HepG2 (cell line): ENCODE measurements around the gene OLR1. TPM values are rescaled to one million over a fixed set of nuclear protein-coding genes. Genes with fewer than 3 reads are reported as not detected.

Source experiments
- ATAC-seq: fragments of 200-7000 bp; cut with Tn5 transposase; 3 replicates; pipeline ENCODE4 v1.9.1; 2020; ENCODE audit warnings: mild to moderate bottlenecking, moderate library complexity
- BruUV-seq: library from RNA; stranded (reverse); fragments of 400-500 nt; replicated peaks from 2 replicates; lab custom pipeline; 2021; lab: Mats Ljungman, UMichigan
- CTCF ChIA-PET: fragments of 300-600 bp; formaldehyde crosslinking; extraction: SDS; loops from one replicate; lab custom pipeline; 2021; ENCODE audit warnings: low total read pairs, inconsistent platforms, low intra/inter-chr PET ratio; lab: Yijun Ruan, JAX
- POLR2A ChIA-PET: fragments of 350-600 bp; sonication (Branson Sonifier 250); formaldehyde crosslinking; loops from one replicate; lab custom pipeline; 2020; ENCODE audit warnings: antibody characterized with exemption, inconsistent platforms; lab: Yijun Ruan, JAX
- DNase-seq: peaks from one replicate; pipeline ENCODE4 v3.0.0-alpha.2; 2015; ENCODE audit warnings: low spot score
- FAIRE-seq: peaks from 3 replicates; lab custom pipeline; 2011; peaks lifted over from hg19 to GRCh38; lab: Jason Lieb, UNC
- H2AFZ ChIP-seq: one replicate; pipeline ENCODE4 v1.6.1; 2011; ENCODE audit warnings: low read length, inconsistent platforms
- H3K27ac ChIP-seq: fragments of 300-600 bp; 3 replicates; pipeline ENCODE4 v1.8.0; 2011; ENCODE audit warnings: mixed run types, mild to moderate bottlenecking, mixed read lengths, low read length, inconsistent platforms; ENCODE audit not compliant: insufficient read depth; ENCODE audit errors: extremely low read length
- H3K27me3 ChIP-seq, 2 experiments: fragments of 200-600 bp in 1 of 2; 2 replicates in 1 of 2; 3 replicates in 1 of 2; pipeline versions ENCODE4 v1.6.0 to v1.8.0; 2011; ENCODE audit warnings: low read length in 2 of 2, mild to moderate bottlenecking in 2 of 2, moderate library complexity in 2 of 2, inconsistent platforms in 1 of 2; ENCODE audit not compliant: insufficient read depth in 2 of 2, control insufficient read depth in 1 of 2
- H3K36me3 ChIP-seq, 2 experiments: fragments of 200-600 bp in 1 of 2; replicated peaks in 1 of 2; 2 replicates in 1 of 2; 3 replicates in 1 of 2; pipeline versions ENCODE4 v1.5.1 to v1.8.0; 2011; ENCODE audit warnings: low read length in 2 of 2, inconsistent platforms in 1 of 2; ENCODE audit not compliant: insufficient read depth in 2 of 2, control insufficient read depth in 1 of 2
- H3K4me1 ChIP-seq: 2 replicates; pipeline ENCODE4 v1.5.1; 2012; ENCODE audit warnings: low read length, inconsistent platforms; ENCODE audit not compliant: insufficient read depth
- H3K4me2 ChIP-seq: 2 replicates; pipeline ENCODE4 v1.6.0; 2011; ENCODE audit warnings: low read depth, low read length, inconsistent platforms
- H3K4me3 ChIP-seq, 3 experiments: fragments of 200-600 bp in 1 of 3; sonication (generic), shearing (Covaris generic) in 1 of 3; replicated peaks in 1 of 3; 2 replicates each; pipeline ENCODE4 v1.5.1; 2011 to 2016; ENCODE audit warnings: low read length in 3 of 3, inconsistent platforms in 2 of 3, low read depth in 2 of 3, mild to moderate bottlenecking in 2 of 3, control low read depth in 1 of 3, mixed read lengths in 1 of 3; ENCODE audit not compliant: insufficient read depth in 1 of 3
- H3K79me2 ChIP-seq: one replicate; pipeline ENCODE4 v1.6.1; 2011; ENCODE audit warnings: low read length, inconsistent platforms; ENCODE audit not compliant: insufficient read depth
- H3K9ac ChIP-seq: 2 replicates; pipeline ENCODE4 v1.6.0; 2011; ENCODE audit warnings: mild to moderate bottlenecking, low read depth, low read length, inconsistent platforms; ENCODE audit not compliant: insufficient read depth
- H3K9me3 ChIP-seq: 2 replicates; pipeline ENCODE4 v1.5.1; 2012; ENCODE audit warnings: mild to moderate bottlenecking, low read length
- H4K20me1 ChIP-seq: 2 replicates; pipeline ENCODE4 v1.6.0; 2011; ENCODE audit warnings: inconsistent platforms, mild to moderate bottlenecking, low read length, moderate library complexity; ENCODE audit not compliant: insufficient read depth
- ERF ChIP-seq: IDR thresholded peaks from 2 replicates; pipeline ENCODE4 v1.6.1; 2018; ENCODE audit warnings: missing biosample characterization, missing genetic modification reagents
- FOXO4 ChIP-seq: sonication (generic); formaldehyde crosslinking; conservative IDR thresholded peaks from 2 replicates; pipeline ENCODE4 v1.8.1; 2023; ENCODE audit warnings: missing genetic modification reagents
- HNRNPUL1 ChIP-seq: fragments of 200-400 bp; formaldehyde crosslinking; IDR thresholded peaks from 2 replicates; pipeline ENCODE4 v1.6.1; 2017; ENCODE audit warnings: low read depth, mild to moderate bottlenecking, low read length, moderate library complexity
- IRX3 ChIP-seq: sonication (generic); formaldehyde crosslinking; IDR thresholded peaks from 2 replicates; pipeline ENCODE4 v1.8.1; 2023; ENCODE audit warnings: mild to moderate bottlenecking, low read depth, missing genetic modification reagents, borderline replicate concordance
- SALL2 ChIP-seq: sonication (generic); formaldehyde crosslinking; IDR thresholded peaks from 2 replicates; pipeline ENCODE4 v1.8.1; 2023; ENCODE audit warnings: mild to moderate bottlenecking, missing genetic modification reagents, inconsistent platforms
- SMARCC2 ChIP-seq: fragments of 450-650 bp; IDR thresholded peaks from 2 replicates; pipeline ENCODE4 v1.6.1; 2017; ENCODE audit warnings: antibody characterized with exemption, mild to moderate bottlenecking
- SP1 ChIP-seq, 2 experiments: fragments of 450-650 bp in 1 of 2; sonication (generic) in 1 of 2; formaldehyde crosslinking in 1 of 2; IDR thresholded peaks; 2 replicates each; pipeline versions ENCODE4 v1.4.0 to v1.6.1; 2016 to 2020; ENCODE audit warnings: missing genetic modification reagents in 1 of 2
- SPEN ChIP-seq: sonication (generic); formaldehyde crosslinking; IDR thresholded peaks from 2 replicates; pipeline ENCODE4 v1.5.1; 2020; ENCODE audit warnings: low read depth, mild to moderate bottlenecking, missing genetic modification reagents
- TCF12 ChIP-seq, 2 experiments: fragments of 450-650 bp in 1 of 2; sonication (generic) in 1 of 2; formaldehyde crosslinking in 1 of 2; IDR thresholded peaks; 2 replicates each; pipeline versions ENCODE4 v1.6.1 to v1.8.0; 2017 to 2022; ENCODE audit warnings: antibody characterized with exemption in 1 of 2, mild to moderate bottlenecking in 1 of 2, missing genetic modification reagents in 1 of 2, moderate library complexity in 1 of 2
- TEAD3 ChIP-seq: optimal IDR thresholded peaks from 2 replicates; pipeline ENCODE3; 2016; ENCODE audit warnings: borderline replicate concordance
- YEATS4 ChIP-seq: sonication (generic); formaldehyde crosslinking; IDR thresholded peaks from 2 replicates; pipeline ENCODE4 v1.4.0; 2020; ENCODE audit warnings: missing genetic modification reagents, borderline replicate concordance
- ZNF10 ChIP-seq: sonication (generic); formaldehyde crosslinking; IDR thresholded peaks from 2 replicates; pipeline ENCODE4 v1.4.0; 2020; ENCODE audit warnings: mild to moderate bottlenecking, low read depth, missing genetic modification reagents, borderline replicate concordance
- ZNF18 ChIP-seq: sonication (generic); formaldehyde crosslinking; IDR thresholded peaks from 2 replicates; pipeline ENCODE4 v1.8.0; 2022; ENCODE audit warnings: mild to moderate bottlenecking, missing genetic modification reagents; ENCODE audit not compliant: insufficient replicate concordance
- ZNF331 ChIP-seq: sonication (generic); formaldehyde crosslinking; IDR thresholded peaks from 2 replicates; pipeline ENCODE4 v1.4.0; 2020; ENCODE audit warnings: missing genetic modification reagents
- ZNF619 ChIP-seq: sonication (generic); formaldehyde crosslinking; IDR thresholded peaks from 2 replicates; pipeline ENCODE4 v1.4.0; 2020; ENCODE audit warnings: mild to moderate bottlenecking, missing genetic modification reagents
- WGBS: methylation state at CpG from one replicate; pipeline ENCODE4 v1.1.6; 2017; ENCODE audit warnings: low lambda C conversion rate; 5-methylcytosine and 5-hydroxymethylcytosine counted together
- in situ Hi-C: cut with HindIII; loops from 2 replicates; pipeline ENCODE4 v1.10.0; 2017; ENCODE audit warnings: low pct_unique_long_range_greater_than_20kb; ENCODE audit not compliant: extremely low pct_ligation_motif_present
- intact Hi-C: fragments of 100-400 bp; cut with micrococcal nuclease; formaldehyde crosslinking; loops from one replicate; pipeline ENCODE4 v1.10.0; 2022; ENCODE audit not compliant: unreplicated experiment
- polyA plus RNA-seq, 8 experiments: library from polyadenylated mRNA; depleted of rRNA in 3 of 8; stranded (reverse) in 7 of 8; unstranded in 1 of 8; fragments of >200 nt; fragmentation: Illumina TruSeq in 4 of 8; extraction: Trizol in 4 of 8; gene quantifications; 2 replicates each; pipeline versions ENCODE4 v1.2.1 to v1.2.3, GENCODE V29; 2011 to 2016; ENCODE audit warnings: low read depth in 4 of 8, missing spikeins in 1 of 8, mixed read lengths in 1 of 8; ENCODE audit not compliant: insufficient read depth in 1 of 8
- total RNA-seq, 5 experiments: library from RNA; depleted of rRNA; stranded (reverse); fragments of >200 nt; fragmentation: Illumina TruSeq; extraction: Trizol; gene quantifications; 2 replicates each; pipeline ENCODE4 v1.2.3, GENCODE V29; 2016; ENCODE audit warnings: low read depth in 1 of 5
- TF ChIP-seq, protein P1 (sequence below): sonication (generic); formaldehyde crosslinking; IDR thresholded peaks from 2 replicates; pipeline ENCODE4 v1.4.0; 2020; ENCODE audit warnings: missing genetic modification reagents, mild to moderate bottlenecking, borderline replicate concordance
- TF ChIP-seq, protein P2 (sequence below): IDR thresholded peaks from 2 replicates; pipeline ENCODE4 v1.6.1; 2016; ENCODE audit warnings: missing compliant biosample characterization, missing genetic modification reagents, borderline replicate concordance

OLR1 gene
- total and polyA plus RNA-seq, 2 of the 13 experiments (the other 11 are each of a cell fraction or from before 2014, with no cell fraction given): not detected

DNA sequence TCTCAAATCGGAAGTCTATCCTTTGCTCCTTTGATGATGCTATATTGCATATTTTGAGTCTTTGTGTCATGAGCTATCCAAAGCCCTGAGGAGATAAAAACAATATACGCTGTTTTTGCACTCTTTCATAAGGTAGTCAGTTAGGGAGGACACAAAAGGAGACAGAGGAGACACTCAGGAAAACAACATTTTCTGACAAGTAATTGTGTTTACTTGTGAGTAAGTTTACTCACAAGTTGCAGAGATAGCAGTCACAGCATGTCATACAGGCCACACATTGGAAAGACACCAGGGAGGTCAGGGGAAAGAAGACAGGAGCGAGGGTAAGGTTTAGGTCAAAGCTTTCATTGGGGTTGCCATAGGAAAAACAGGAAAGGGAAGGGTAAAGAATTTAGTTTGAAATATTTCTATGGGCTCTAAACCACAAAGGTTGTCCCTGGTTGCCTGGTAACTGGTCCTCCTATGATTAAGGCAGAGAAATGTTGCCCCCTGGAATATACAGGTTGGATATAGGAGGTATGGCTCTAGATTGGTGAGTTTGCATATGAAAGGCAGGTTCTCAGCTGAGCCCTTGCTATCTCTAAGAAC lies 33.4 kb upstream of the OLR1 start:
- Histone ChIP-seq H3K36me3 (no peaks in the 10 kb centered on the region), H3K4me1 (no peaks in the 10 kb centered on the region), H3K4me2 (no peak overlapping the region), H3K27ac (no peak overlapping the region), H3K79me2 (no peaks in the 10 kb centered on the region), H4K20me1 (no peaks in the 10 kb centered on the region), H2AFZ (no peak overlapping the region), H3K9me3 (no peaks in the 10 kb centered on the region), H3K9ac (no peak overlapping the region), H3K4me3 (no peak overlapping the region), H3K27me3 (peaks cover 0 to 3% of the 10 kb centered on the region in 2 experiments; a peak in 2 of 5 replicates)
- no TSS peak for BruUV-seq
- in situ Hi-C loops: no loop called here
- ChIA-PET CTCF (no interaction called here), POLR2A (no interaction called here)
- no peak for DNase-seq
- no peak for FAIRE-seq
- 15% methylated on average over 3 of the region's 3 CpGs for WGBS
- intact Hi-C loops: no loop called here
- ATAC-seq: no peak
- TF ChIP-seq SALL2 (CRISPR knock-in tag): no peak
- TF ChIP-seq ZNF18 (CRISPR knock-in tag): no peak
- no peak for TF ChIP-seq IRX3
- no peak for TF ChIP-seq YEATS4 (CRISPR knock-in tag)
- no peak for TF ChIP-seq TCF12 (IDR thresholded peaks at IDR 0.05)
- no peak for TF ChIP-seq TCF12 (CRISPR knock-in tag; IDR thresholded peaks at IDR 0.05)
- TF ChIP-seq, protein P1, sequence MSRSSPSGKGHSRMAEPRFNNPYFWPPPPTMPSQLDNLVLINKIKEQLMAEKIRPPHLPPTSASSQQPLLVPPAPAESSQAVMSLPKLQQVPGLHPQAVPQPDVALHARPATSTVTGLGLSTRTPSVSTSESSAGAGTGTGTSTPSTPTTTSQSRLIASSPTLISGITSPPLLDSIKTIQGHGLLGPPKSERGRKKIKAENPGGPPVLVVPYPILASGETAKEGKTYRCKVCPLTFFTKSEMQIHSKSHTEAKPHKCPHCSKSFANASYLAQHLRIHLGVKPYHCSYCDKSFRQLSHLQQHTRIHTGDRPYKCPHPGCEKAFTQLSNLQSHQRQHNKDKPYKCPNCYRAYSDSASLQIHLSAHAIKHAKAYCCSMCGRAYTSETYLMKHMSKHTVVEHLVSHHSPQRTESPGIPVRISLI: no peak
- TF ChIP-seq ZNF619 (CRISPR knock-in tag): no peak
- no peak for TF ChIP-seq SMARCC2
- TF ChIP-seq, protein P2, sequence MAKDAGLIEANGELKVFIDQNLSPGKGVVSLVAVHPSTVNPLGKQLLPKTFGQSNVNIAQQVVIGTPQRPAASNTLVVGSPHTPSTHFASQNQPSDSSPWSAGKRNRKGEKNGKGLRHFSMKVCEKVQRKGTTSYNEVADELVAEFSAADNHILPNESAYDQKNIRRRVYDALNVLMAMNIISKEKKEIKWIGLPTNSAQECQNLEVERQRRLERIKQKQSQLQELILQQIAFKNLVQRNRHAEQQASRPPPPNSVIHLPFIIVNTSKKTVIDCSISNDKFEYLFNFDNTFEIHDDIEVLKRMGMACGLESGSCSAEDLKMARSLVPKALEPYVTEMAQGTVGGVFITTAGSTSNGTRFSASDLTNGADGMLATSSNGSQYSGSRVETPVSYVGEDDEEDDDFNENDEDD (CRISPR knock-in tag): no peak
- TF ChIP-seq HNRNPUL1: no peak
- TF ChIP-seq SPEN (CRISPR knock-in tag): no peak
- no peak for TF ChIP-seq FOXO4 (CRISPR knock-in tag)
- no peak for TF ChIP-seq ZNF331
- no peak for TF ChIP-seq ERF (CRISPR knock-in tag)
- no peak for TF ChIP-seq TEAD3 (CRISPR knock-in tag)
- no peak for TF ChIP-seq ZNF10 (CRISPR knock-in tag)
- no peak for TF ChIP-seq SP1 (IDR thresholded peaks at IDR 0.05)
- no peak for TF ChIP-seq SP1 (CRISPR knock-in tag; IDR thresholded peaks at IDR 0.05)
